ENCODE results near the gene ATG9A.

Gene ATG9A

DNA sequence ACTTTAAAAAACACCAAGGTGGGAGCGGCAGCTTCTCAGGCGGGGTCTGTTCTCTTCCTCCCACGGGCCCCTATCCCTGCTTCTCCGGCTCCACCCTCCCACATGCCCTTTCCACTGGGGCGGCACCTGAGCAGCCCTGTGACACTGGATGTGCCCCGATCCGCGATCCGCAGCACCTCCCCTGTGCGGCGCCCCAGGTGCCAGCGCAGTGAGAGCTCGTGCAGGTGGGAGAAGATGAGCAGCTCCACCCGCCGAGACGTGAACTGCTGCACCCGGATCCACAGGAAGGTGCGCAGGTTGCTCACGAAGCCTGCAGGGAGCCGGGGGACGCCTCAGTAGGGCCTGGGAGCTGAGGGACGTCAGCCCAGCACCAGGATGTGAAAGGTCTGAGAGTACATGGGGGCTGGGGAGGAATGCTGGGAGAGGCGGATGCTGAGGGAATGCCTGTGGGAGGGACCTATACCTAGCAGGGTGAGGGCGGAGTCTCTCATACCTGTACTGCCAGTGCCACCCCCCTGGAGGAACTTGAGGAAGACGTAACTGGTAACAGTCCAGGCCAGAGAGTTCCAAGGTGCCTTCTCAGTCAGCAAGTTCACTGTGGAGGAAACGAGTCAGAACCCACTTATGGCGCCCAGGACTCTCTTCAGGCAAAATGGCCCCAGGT is 13.4 kb downstream of the ATG9A start:
- TF ChIP-seq, protein P1, sequence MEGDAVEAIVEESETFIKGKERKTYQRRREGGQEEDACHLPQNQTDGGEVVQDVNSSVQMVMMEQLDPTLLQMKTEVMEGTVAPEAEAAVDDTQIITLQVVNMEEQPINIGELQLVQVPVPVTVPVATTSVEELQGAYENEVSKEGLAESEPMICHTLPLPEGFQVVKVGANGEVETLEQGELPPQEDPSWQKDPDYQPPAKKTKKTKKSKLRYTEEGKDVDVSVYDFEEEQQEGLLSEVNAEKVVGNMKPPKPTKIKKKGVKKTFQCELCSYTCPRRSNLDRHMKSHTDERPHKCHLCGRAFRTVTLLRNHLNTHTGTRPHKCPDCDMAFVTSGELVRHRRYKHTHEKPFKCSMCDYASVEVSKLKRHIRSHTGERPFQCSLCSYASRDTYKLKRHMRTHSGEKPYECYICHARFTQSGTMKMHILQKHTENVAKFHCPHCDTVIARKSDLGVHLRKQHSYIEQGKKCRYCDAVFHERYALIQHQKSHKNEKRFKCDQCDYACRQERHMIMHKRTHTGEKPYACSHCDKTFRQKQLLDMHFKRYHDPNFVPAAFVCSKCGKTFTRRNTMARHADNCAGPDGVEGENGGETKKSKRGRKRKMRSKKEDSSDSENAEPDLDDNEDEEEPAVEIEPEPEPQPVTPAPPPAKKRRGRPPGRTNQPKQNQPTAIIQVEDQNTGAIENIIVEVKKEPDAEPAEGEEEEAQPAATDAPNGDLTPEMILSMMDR (IDR thresholded peaks at IDR 0.05; ENCODE audit: insufficient read depth, missing control alignments): no peak
- no peak for DNase-seq (ENCODE audit: insufficient read length, low spot score)
- FAIRE-seq: no peak

DNA sequence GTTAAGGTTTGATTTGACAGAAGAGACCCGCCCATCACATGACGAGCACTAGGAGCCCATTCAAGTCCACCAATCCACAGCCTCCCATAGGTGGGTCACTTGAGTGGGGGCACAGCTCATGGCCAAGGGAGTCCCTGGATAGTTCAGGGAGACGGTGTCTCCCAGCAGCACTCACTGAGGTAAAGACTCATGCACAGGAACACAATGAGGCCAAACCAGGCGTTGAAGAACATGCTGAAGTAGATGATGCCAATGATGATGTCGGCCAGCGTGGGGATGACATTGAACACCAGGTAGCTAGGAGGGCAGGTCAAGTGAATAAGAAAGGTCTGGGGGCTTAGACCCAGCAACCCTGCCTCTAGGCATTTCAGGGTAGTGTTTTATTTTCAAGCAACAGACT is 14.7 kb downstream of the ATG9A start:
- TF ChIP-seq, protein P1 (IDR thresholded peaks at IDR 0.05; ENCODE audit: insufficient read depth, missing control alignments): no peak
- DNase-seq (ENCODE audit: insufficient read length, low spot score): no peak
- no peak for FAIRE-seq

DNA sequence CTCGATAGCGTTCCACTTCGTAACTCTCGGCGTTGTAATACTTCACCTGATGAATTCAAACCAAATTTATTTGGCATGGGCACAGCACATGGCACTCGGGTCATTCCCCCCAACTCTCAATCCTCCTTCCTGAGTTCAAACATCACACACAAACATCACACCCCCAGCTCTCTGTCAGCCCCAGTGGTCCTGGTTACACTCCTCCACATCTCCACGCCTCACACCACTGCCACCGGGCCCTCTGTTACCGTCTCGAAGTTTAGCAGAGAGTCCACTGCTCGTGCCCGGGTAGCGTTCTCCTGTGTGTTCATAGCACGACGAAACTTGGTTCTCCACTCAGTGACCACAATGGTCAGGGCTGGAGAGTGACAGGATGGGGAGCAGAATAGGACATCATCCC is 15.3 kb downstream of the ATG9A start:
- no peak for DNase-seq (ENCODE audit: insufficient read length, low spot score)
- TF ChIP-seq, protein P1 (IDR thresholded peaks at IDR 0.05; ENCODE audit: insufficient read depth, missing control alignments): no peak
- no peak for FAIRE-seq

DNA sequence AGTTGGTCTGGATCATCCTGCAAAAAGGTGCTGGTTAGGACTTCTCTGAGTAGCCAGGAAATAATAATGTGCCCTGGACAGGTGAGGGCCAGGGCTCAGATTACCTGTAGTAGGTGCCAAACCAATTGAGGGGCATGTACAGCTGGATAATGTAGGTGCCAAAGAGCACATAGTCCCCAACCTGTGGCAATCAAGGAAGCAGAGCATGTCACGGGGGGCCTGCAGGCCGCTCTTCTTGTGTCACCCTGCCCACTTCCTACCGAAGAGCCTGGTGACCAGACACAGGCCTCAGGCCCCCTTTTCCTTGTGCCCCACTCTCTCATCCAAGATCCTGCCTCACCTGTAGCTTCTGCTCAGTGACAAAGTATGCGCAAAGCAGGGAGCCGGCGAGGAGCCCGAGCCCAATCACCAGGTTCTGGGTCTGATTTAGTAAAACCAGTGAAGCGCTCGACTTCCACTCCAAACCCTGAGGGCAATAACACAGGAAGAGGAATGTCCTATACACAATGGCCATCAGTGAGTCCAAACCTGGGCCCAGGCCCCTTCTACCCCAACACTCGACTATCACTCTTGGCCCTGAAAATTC is 15.9 kb downstream of the ATG9A start:
- TF ChIP-seq, protein P1 (IDR thresholded peaks at IDR 0.05; ENCODE audit: insufficient read depth, missing control alignments): no peak
- DNase-seq (ENCODE audit: insufficient read length, low spot score): no peak
- no peak for FAIRE-seq

DNA sequence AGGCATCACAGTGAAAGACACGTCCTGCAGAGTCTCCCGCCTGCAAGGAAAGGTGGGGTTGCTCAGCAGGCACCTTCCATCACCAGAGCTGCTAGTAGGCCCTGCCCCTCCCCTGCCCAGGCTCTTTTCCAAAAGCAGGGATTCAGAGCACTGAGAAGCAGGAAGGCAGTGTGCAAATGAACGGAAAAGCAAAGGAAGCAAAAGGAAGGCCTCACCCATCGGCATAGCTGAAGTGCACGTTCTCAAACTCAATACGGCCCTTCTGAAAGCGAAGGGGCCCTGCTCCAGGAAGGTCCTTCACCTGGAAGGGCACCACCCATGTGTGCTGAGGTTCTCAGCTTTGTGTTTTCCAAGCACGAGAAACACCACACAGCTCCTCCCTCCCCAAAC is 16.4 kb downstream of the ATG9A start:
- FAIRE-seq (no peak), DNase-seq (ENCODE audit: insufficient read length, low spot score) (no peak)
- TF ChIP-seq, protein P1 (IDR thresholded peaks at IDR 0.05; ENCODE audit: insufficient read depth, missing control alignments): no peak

DNA sequence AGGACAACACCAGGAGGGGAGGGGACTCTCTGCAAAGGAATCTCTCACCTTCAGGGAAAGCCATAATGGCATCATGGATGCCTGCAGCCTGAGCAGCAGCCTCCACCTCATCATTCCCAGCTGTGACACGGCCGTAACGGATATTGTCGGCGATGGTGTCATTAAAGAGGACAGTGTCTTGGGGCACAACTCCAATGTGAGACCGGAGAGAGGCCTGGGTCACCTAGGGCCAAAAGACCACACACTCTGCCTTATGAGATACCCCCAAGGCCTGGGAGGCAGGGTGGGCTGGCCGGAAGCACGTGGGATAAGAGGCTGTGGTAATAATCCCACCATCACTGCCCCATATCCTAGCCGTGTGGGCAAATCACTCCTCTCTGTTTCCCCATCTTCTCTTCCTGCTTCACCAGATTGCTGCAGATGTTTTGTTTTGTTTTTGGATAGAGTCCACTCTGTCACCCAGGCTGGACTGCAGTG is 18.5 kb downstream of the ATG9A start:
- TF ChIP-seq, protein P1 (IDR thresholded peaks at IDR 0.05; ENCODE audit: insufficient read depth, missing control alignments): no peak
- FAIRE-seq: no peak
- DNase-seq (ENCODE audit: insufficient read length, low spot score): no peak

DNA sequence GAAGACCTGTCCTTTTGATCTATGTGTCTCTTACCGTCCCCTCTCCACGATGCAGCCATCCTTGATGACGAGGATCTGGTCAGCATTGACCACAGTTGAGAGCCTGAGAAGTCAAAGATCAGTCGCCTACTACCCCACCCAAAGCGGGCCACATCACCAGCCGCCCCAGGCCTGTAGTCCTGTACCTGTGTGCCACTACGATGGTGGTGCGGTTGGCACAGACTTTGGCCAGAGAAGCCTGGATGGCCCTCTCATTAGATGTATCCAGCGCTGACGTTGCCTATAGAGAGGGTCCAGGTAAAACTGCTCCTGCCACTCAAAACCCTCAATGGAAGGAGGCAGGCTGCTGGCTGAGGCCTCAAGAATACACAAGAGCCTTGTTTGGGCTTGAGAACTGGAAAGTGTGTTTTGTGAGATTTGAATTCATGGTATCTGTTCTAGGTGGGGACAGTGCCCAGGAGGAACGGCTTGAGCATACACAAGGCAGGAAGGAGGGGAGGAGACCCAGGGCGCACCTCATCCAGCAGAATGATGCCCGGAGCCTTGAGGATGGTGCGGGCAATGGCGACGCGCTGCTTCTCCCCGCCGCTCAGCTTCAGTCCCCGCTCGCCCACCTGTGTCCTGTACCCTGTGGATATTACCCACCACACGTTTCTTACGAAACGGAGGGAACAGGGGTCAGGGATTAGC is 19.1 kb downstream of the ATG9A start:
- TF ChIP-seq, protein P1 (IDR thresholded peaks at IDR 0.05; ENCODE audit: insufficient read depth, missing control alignments): no peak
- DNase-seq (ENCODE audit: insufficient read length, low spot score) (no peak), FAIRE-seq (no peak)

Measured in D721Med (cell line).